HL-60 (cell line): Measurements from ENCODE around the gene MAPK9.

Experiments used
- DNase-seq, 2 experiments: peaks; one replicate each; pipeline ENCODE4 v3.0.0-alpha.2; 2010 to 2020; ENCODE audit warnings: low read depth in 1 of 2, low spot score in 1 of 2
- H3K27ac ChIP-seq: fragments of 250-450 bp; sonication (Bioruptor Pico); replicated peaks from 2 replicates; pipeline ENCODE4 v1.5.1; 2020; ENCODE audit warnings: mild to moderate bottlenecking, moderate library complexity
- H3K27me3 ChIP-seq: fragments of 250-450 bp; sonication (Bioruptor Pico); 2 replicates; pipeline ENCODE4 v1.5.1; 2021; ENCODE audit warnings: mild to moderate bottlenecking, moderate library complexity; ENCODE audit not compliant: insufficient read depth, poor library complexity, severe bottlenecking
- H3K4me3 ChIP-seq: replicated peaks from 2 replicates; pipeline ENCODE4 v1.5.1; 2011; ENCODE audit warnings: mild to moderate bottlenecking, control low read depth, low read length; ENCODE audit not compliant: insufficient read depth
- GABPA ChIP-seq: IDR thresholded peaks from 2 replicates; pipeline ENCODE4 v1.6.1; 2012; ENCODE audit warnings: low read depth
- POLR2AphosphoS5 ChIP-seq: IDR thresholded peaks from 2 replicates; pipeline ENCODE4 v1.6.1; 2012; ENCODE audit warnings: low read depth
- REST ChIP-seq: IDR thresholded peaks from 2 replicates; pipeline ENCODE4 v1.6.1; 2012; ENCODE audit warnings: low read depth; ENCODE audit not compliant: insufficient replicate concordance
- SPI1 ChIP-seq: IDR thresholded peaks from 2 replicates; pipeline ENCODE4 v1.6.1; 2012; ENCODE audit warnings: low read depth, mild to moderate bottlenecking, borderline replicate concordance
- TF ChIP-seq, protein P1 (sequence below): IDR thresholded peaks from one replicate; pipeline ENCODE4 v1.5.1; 2011; ENCODE audit warnings: low read length, control low read depth, inconsistent platforms; ENCODE audit not compliant: insufficient read depth

Gene MAPK9

DNA sequence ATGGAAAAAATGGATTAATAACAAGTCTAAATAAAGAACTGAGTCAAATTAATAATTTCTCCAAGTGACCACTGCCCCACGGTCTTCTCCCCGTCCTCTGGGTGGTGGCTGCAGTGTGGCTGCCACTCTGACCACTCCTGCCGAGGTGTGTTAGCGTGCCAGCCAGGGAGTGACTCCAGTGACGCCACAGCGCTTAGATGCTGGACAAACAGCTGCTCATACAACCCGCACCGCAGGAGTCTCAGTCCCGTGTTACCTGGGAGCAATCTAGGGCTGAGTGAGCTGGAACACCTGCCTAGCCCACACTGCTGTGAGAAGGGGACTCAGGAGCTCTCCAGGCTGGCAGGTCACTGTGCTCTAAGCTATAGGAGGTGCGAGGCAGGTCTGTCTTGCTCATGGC lies 10.2 kb downstream of the MAPK9 start:
- Histone ChIP-seq H3K27me3 (no peaks in the 10 kb centered on the region), H3K27ac (no peak overlapping the region), H3K4me3 (no peak overlapping the region)
- TF ChIP-seq REST: no peak
- TF ChIP-seq, protein P1, sequence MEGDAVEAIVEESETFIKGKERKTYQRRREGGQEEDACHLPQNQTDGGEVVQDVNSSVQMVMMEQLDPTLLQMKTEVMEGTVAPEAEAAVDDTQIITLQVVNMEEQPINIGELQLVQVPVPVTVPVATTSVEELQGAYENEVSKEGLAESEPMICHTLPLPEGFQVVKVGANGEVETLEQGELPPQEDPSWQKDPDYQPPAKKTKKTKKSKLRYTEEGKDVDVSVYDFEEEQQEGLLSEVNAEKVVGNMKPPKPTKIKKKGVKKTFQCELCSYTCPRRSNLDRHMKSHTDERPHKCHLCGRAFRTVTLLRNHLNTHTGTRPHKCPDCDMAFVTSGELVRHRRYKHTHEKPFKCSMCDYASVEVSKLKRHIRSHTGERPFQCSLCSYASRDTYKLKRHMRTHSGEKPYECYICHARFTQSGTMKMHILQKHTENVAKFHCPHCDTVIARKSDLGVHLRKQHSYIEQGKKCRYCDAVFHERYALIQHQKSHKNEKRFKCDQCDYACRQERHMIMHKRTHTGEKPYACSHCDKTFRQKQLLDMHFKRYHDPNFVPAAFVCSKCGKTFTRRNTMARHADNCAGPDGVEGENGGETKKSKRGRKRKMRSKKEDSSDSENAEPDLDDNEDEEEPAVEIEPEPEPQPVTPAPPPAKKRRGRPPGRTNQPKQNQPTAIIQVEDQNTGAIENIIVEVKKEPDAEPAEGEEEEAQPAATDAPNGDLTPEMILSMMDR: no peak
- TF ChIP-seq GABPA: no peak
- TF ChIP-seq SPI1: no peak
- no peak for TF ChIP-seq POLR2AphosphoS5
- DNase-seq: no peak

- TF ChIP-seq REST: no peak
- TF ChIP-seq, protein P1: no peak
- no peak for TF ChIP-seq SPI1
- no peak for TF ChIP-seq POLR2AphosphoS5
- TF ChIP-seq GABPA: no peak
Observed at GRCh38 chr5:180274695-180275094, 17.2 kb downstream of the MAPK9 start.

DNA sequence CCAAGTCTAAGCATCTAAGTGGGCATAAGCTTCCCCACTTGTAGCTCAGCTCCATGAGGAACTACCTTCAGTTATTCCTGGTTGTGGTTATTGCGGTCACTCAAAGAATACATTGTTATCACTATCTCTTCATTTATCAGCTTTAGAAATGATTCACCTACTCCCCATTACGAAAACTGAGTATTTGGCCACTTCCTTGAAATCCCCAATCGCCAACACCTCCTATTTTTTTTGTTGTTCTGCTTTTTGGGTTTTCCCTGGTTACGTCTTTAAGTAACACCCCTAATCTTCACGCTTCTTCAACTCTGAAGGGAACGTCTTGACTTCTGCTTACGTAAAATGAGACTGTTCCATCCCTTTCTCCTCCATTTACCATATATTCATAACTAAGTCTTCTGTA lies 20.7 kb downstream of the MAPK9 start:
- DNase-seq: peak; percentile 62 to 72

More at GRCh38 chr5:180274695-180275094, 17.2 kb downstream of the MAPK9 start:
- Histone ChIP-seq H3K4me3 (no peak overlapping the region), H3K27me3 (no peaks in the 10 kb centered on the region), H3K27ac (no peak overlapping the region)
- DNase-seq: no peak

DNA sequence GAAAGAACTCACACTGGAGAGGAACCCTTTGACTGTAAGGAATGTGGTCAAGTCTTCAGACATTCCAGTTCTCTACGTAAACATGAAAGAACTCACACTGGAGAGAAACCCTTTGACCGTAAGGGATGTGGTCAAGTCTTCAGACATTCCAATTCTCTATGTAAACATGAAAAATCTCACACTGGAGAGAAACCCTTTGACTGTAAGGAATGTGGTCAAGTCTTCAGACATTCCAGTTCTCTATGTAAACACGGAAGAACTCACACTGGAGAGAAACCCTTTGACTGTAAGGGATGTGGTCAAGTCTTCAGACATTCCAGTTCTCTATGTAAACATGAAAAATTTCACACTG lies 32.6 kb downstream of the MAPK9 start:
- TF ChIP-seq POLR2AphosphoS5 (no peak), SPI1 (no peak), GABPA (no peak), REST (no peak)
- TF ChIP-seq, protein P1: no peak
- DNase-seq: no peak
- H3K27me3 ChIP-seq: no peaks in the 10 kb centered on the region
- no peak overlapping the region for H3K4me3 ChIP-seq
- H3K27ac ChIP-seq: no peak overlapping the region

More for the DNA sequence above, 20.7 kb downstream of the MAPK9 start:
- peak; percentile 73; the same call in 1 of the 2 replicates for TF ChIP-seq SPI1
- TF ChIP-seq, protein P1: no peak
- Histone ChIP-seq H3K27ac (no peak overlapping the region), H3K4me3 (no peak overlapping the region), H3K27me3 (no peaks in the 10 kb centered on the region)
